Natural killer cell (primary cell): ENCODE results near the gene DNAI2. TPM values are rescaled to one million over a fixed set of nuclear protein-coding genes. Genes with fewer than 3 reads are reported as not detected.

Source experiments
- ATAC-seq, 3 donors: fragments of 150-1000 bp in 2 of 3; fragments of 200-7000 bp in 1 of 3; cut with Tn5 transposase; 1 replicate in 1 of 3; 2 replicates in 2 of 3; pipeline ENCODE4 v1.10.0; 2021; ENCODE audit warnings: mild to moderate bottlenecking in 2 of 3, moderate library complexity in 2 of 3
- DNase-seq, 2 donors: peaks; one replicate each; pipeline versions ENCODE4 v3.0.0 to v3.0.0-alpha.2; 2013 to 2021; ENCODE audit warnings: mixed read lengths in 1 of 2
- H3K27ac ChIP-seq: one replicate; pipeline ENCODE4 v1.5.1; 2013; ENCODE audit warnings: mild to moderate bottlenecking, low read length
- H3K27me3 ChIP-seq: one replicate; pipeline ENCODE4 v1.6.1; 2013; ENCODE audit warnings: low read length; ENCODE audit not compliant: control insufficient read depth, insufficient read depth
- H3K36me3 ChIP-seq: one replicate; pipeline ENCODE4 v1.6.1; 2013; ENCODE audit warnings: low read length; ENCODE audit not compliant: control insufficient read depth, insufficient read depth
- H3K4me1 ChIP-seq: one replicate; pipeline ENCODE4 v1.6.1; 2013; ENCODE audit warnings: low read length; ENCODE audit not compliant: control insufficient read depth, insufficient read depth
- H3K4me3 ChIP-seq: one replicate; pipeline ENCODE4 v1.5.1; 2013; ENCODE audit warnings: low read length
- H3K9me3 ChIP-seq: one replicate; pipeline ENCODE4 v1.6.1; 2013; ENCODE audit warnings: low read length; ENCODE audit not compliant: control insufficient read depth, insufficient read depth
- H3K27ac Mint-ChIP-seq, 2 donors: one replicate each; pipeline ENCODE4 v1.8.0; 2022; ENCODE audit warnings: mild to moderate bottlenecking in 2 of 2, mixed read lengths in 2 of 2, moderate library complexity in 1 of 2
- H3K27me3 Mint-ChIP-seq, 2 donors: one replicate each; pipeline ENCODE4 v1.8.0; 2022; ENCODE audit warnings: low read depth in 2 of 2, mixed read lengths in 2 of 2
- H3K36me3 Mint-ChIP-seq: one replicate; pipeline ENCODE4 v1.8.0; 2022; ENCODE audit warnings: mixed read lengths
- H3K4me1 Mint-ChIP-seq, 2 donors: one replicate each; pipeline ENCODE4 v1.8.0; 2022; ENCODE audit warnings: mixed read lengths in 2 of 2
- H3K4me3 Mint-ChIP-seq: one replicate; pipeline ENCODE4 v1.8.0; 2022; ENCODE audit warnings: mild to moderate bottlenecking, moderate library complexity, mixed read lengths
- H3K9me3 Mint-ChIP-seq, 2 donors: one replicate each; pipeline ENCODE4 v1.8.0; 2022; ENCODE audit warnings: mixed read lengths in 2 of 2
- WGBS: methylation state at CpG from one replicate; pipeline ENCODE4 v1.1.7; 2013; ENCODE audit warnings: missing lambda C conversion rate; ENCODE audit not compliant: insufficient coverage; 5-methylcytosine and 5-hydroxymethylcytosine counted together
- intact Hi-C: fragments of 100-400 bp; cut with micrococcal nuclease; formaldehyde crosslinking; loops from one replicate; pipeline ENCODE4 v1.14.2; 2022
- total RNA-seq, 4 donors: library from RNA; stranded (reverse); fragments of 120-200 nt in 1 of 4; gene quantifications; one replicate each; pipeline versions ENCODE4 v1.2.3 to v1.2.4, GENCODE V29; 2013 to 2022
- TF ChIP-seq, protein P1 (sequence below): fragments of 200-600 bp; IDR thresholded peaks from one replicate; pipeline ENCODE4 v1.8.0; 2022; ENCODE audit warnings: antibody characterized with exemption

DNAI2 gene
- total RNA-seq, 3 donors from 2014 or later (not counting 1 experiment from before 2014, with no cell fraction given): 0.35 to 1.8 (median 1.2) TPM

- Mint-ChIP-seq H3K36me3 (no peaks in the 10 kb centered on the region), H3K9me3 (no peaks in the 10 kb centered on the region), H3K4me1 (peaks cover 0 to 5% of the 10 kb centered on the region in 2 donors), H3K4me3 (no peak overlapping the region), H3K27ac (no peak overlapping the region), H3K27me3 (no peaks in the 10 kb centered on the region)
- Histone ChIP-seq H3K4me1 (peaks cover 5% of the 10 kb centered on the region), H3K27me3 (no peaks in the 10 kb centered on the region), H3K9me3 (no peaks in the 10 kb centered on the region), H3K36me3 (no peaks in the 10 kb centered on the region), H3K27ac (no peak overlapping the region), H3K4me3 (no peak overlapping the region)
- DNase-seq (no peak), ATAC-seq (no peak)
- intact Hi-C loops: loop anchor here (5.0 to 10.0 kb wide), 4 partner anchors 55 to 303 kb away; no protein-coding TSS in a partner anchor
- TF ChIP-seq, protein P1, sequence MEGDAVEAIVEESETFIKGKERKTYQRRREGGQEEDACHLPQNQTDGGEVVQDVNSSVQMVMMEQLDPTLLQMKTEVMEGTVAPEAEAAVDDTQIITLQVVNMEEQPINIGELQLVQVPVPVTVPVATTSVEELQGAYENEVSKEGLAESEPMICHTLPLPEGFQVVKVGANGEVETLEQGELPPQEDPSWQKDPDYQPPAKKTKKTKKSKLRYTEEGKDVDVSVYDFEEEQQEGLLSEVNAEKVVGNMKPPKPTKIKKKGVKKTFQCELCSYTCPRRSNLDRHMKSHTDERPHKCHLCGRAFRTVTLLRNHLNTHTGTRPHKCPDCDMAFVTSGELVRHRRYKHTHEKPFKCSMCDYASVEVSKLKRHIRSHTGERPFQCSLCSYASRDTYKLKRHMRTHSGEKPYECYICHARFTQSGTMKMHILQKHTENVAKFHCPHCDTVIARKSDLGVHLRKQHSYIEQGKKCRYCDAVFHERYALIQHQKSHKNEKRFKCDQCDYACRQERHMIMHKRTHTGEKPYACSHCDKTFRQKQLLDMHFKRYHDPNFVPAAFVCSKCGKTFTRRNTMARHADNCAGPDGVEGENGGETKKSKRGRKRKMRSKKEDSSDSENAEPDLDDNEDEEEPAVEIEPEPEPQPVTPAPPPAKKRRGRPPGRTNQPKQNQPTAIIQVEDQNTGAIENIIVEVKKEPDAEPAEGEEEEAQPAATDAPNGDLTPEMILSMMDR: no peak
- 92% methylated on average over 11 of the region's 11 CpGs for WGBS
Observed at GRCh38 chr17:74299226-74300009, 25.4 kb downstream of the DNAI2 start.

DNA sequence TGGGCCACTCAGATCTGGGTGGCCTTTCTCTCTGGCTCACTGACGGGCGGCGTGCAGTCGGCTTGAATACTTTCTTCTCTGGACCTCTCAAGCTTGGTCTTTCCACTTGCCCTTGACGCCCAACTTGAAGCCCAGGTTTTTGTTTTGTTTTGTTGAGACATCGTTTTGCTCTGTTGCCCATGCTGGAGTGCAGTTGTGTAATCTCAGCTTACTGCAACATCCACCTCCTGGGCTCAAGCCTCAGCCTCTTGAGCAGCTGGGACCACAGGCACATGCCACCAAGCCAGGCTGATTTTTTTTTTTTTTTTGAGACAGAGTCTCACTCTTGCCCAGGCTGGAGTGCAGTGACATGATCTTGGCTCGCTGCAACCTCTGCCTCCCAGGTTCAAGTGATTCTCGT is 29.3 kb downstream of the DNAI2 start:
- Mint-ChIP-seq H3K27me3 (no peaks in the 10 kb centered on the region), H3K36me3 (no peaks in the 10 kb centered on the region), H3K4me3 (no peak overlapping the region), H3K27ac (no peak overlapping the region), H3K9me3 (no peaks in the 10 kb centered on the region), H3K4me1 (peaks cover 6 to 12% of the 10 kb centered on the region in 2 donors)
- no peaks in the 10 kb centered on the region for H3K27me3 ChIP-seq
- WGBS: 93% methylated on average over 8 of the region's 8 CpGs
- no peak for ATAC-seq
- no peaks in the 10 kb centered on the region for H3K9me3 ChIP-seq
- TF ChIP-seq, protein P1: no peak
- no peak for DNase-seq
- no peaks in the 10 kb centered on the region for H3K36me3 ChIP-seq
- H3K27ac ChIP-seq: no peak overlapping the region
- no peak overlapping the region for H3K4me3 ChIP-seq
- H3K4me1 ChIP-seq: peaks cover 9% of the 10 kb centered on the region
- intact Hi-C loops: loop anchor here (5.0 to 10.0 kb wide), 4 partner anchors 51 to 299 kb away; no protein-coding TSS in a partner anchor

DNA sequence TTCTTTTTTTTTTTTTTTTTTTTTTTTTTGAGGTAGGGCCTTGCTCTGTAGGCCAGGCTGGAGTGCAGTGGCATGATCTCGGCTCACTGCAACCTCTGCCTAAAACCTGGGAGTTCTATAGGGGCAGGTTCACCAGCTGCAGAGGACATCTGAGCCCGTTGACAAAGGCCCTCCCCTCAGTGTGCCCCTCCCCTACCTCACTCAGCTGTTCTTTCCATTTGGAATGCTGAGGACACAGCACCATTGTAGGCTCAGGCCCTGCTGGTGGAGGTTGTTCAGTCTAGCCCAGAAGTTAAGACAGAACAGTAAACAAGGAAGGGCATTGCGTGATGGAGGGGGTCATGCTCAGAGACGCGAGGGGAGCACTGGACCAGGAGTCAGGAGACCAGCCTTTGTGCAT is 30.1 kb downstream of the DNAI2 start:
- Histone ChIP-seq H3K9me3 (no peaks in the 10 kb centered on the region), H3K27me3 (no peaks in the 10 kb centered on the region), H3K36me3 (no peaks in the 10 kb centered on the region), H3K27ac (no peak overlapping the region), H3K4me3 (no peak overlapping the region), H3K4me1 (peaks cover 9% of the 10 kb centered on the region)
- Mint-ChIP-seq H3K9me3 (no peaks in the 10 kb centered on the region), H3K4me3 (no peak overlapping the region), H3K36me3 (no peaks in the 10 kb centered on the region), H3K27me3 (no peaks in the 10 kb centered on the region), H3K27ac (no peak overlapping the region), H3K4me1 (peaks cover 6 to 12% of the 10 kb centered on the region in 2 donors)
- ATAC-seq: no peak
- DNase-seq: no peak
- 92% methylated on average over 5 of the region's 5 CpGs for WGBS
- TF ChIP-seq, protein P1: no peak
- intact Hi-C loops: loop anchor here (5.0 to 10.0 kb wide), 4 partner anchors 51 to 298 kb away; no protein-coding TSS in a partner anchor
